A549 (cell line): ENCODE results near the gene SLC13A2. TPM values are rescaled to one million over a fixed set of nuclear protein-coding genes. Genes with fewer than 3 reads are reported as not detected.

Source experiments
- ATAC-seq, 2 experiments: fragments of 200-7000 bp in 1 of 2; fragments of >200 bp in 1 of 2; cut with Nextera tagmentation in 1 of 2; cut with Tn5 transposase in 1 of 2; 3 replicates each; pipeline versions ENCODE4 v1.8.0 to v1.9.1; 2018 to 2020; ENCODE audit warnings: mild to moderate bottlenecking in 1 of 2, moderate library complexity in 1 of 2
- CTCF ChIA-PET: fragments of 300-600 bp; sonication (Branson Sonifier 250); formaldehyde crosslinking; extraction: SDS; loops from one replicate; lab custom pipeline; 2021; ENCODE audit warnings: antibody characterized with exemption, inconsistent platforms; lab: Yijun Ruan, JAX
- POLR2A ChIA-PET: fragments of 350-600 bp; formaldehyde crosslinking; extraction: SDS; loops from one replicate; lab custom pipeline; 2021; ENCODE audit warnings: antibody characterized with exemption, inconsistent platforms; lab: Yijun Ruan, JAX
- DNase-seq, 2 experiments: peaks; one replicate each; pipeline versions ENCODE4 v3.0.0 to v3.0.0-alpha.2; 2011 to 2016; ENCODE audit warnings: low read depth in 1 of 2, low spot score in 1 of 2
- FAIRE-seq: peaks from 2 replicates; lab custom pipeline; 2011; peaks lifted over from hg19 to GRCh38; lab: Jason Lieb, UNC
- H3K27ac ChIP-seq, 2 experiments: fragments of >200 bp; sonication (Bioruptor Twin); formaldehyde crosslinking; 3 replicates each; pipeline ENCODE4 v1.5.1; 2016 to 2017
- H3K4me1 ChIP-seq: fragments of >200 bp; sonication (Bioruptor Twin); formaldehyde crosslinking; 3 replicates; pipeline ENCODE4 v1.6.1; 2016
- H3K4me2 ChIP-seq: fragments of >200 bp; sonication (Bioruptor Twin); formaldehyde crosslinking; 3 replicates; pipeline ENCODE4 v1.6.1; 2016
- H3K4me3 ChIP-seq: fragments of >200 bp; sonication (Bioruptor Twin); formaldehyde crosslinking; 3 replicates; pipeline ENCODE4 v1.5.1; 2016
- H3K9me3 ChIP-seq: fragments of >200 bp; sonication (Bioruptor Twin); formaldehyde crosslinking; 3 replicates; pipeline ENCODE4 v1.6.1; 2016
- BHLHE40 ChIP-seq: IDR thresholded peaks from 2 replicates; pipeline ENCODE4 v1.6.1; 2012; ENCODE audit warnings: low read depth, low read length, inconsistent platforms
- CBX2 ChIP-seq: fragments of 200-600 bp; sonication (generic); IDR thresholded peaks from 2 replicates; pipeline ENCODE4 v1.6.1; 2016; ENCODE audit warnings: low read depth, mild to moderate bottlenecking, borderline replicate concordance
- CBX8 ChIP-seq: fragments of 200-600 bp; sonication (generic); IDR thresholded peaks from 2 replicates; pipeline ENCODE4 v1.6.1; 2016
- CHD2 ChIP-seq: fragments of 150-350 bp; IDR thresholded peaks from 2 replicates; pipeline ENCODE4 v1.6.1; 2014; ENCODE audit warnings: low read length; ENCODE audit not compliant: partially characterized antibody
- CHD4 ChIP-seq: fragments of 200-600 bp; sonication (generic); IDR thresholded peaks from 2 replicates; pipeline ENCODE4 v1.6.1; 2016; ENCODE audit warnings: antibody characterized with exemption, mild to moderate bottlenecking, borderline replicate concordance
- EP300 ChIP-seq, 2 experiments: fragments of >200 bp; sonication (Bioruptor Twin); formaldehyde crosslinking; IDR thresholded peaks; 2 replicates in 1 of 2; 3 replicates in 1 of 2; pipeline ENCODE4 v1.6.1; 2016 to 2017
- FOXS1 ChIP-seq: fragments of 250-450 bp; sonication (Bioruptor Pico); IDR thresholded peaks from 2 replicates; pipeline ENCODE4 v1.5.0; 2020; ENCODE audit warnings: mild to moderate bottlenecking, moderate library complexity
- HDAC2 ChIP-seq: fragments of 200-600 bp; sonication (generic); IDR thresholded peaks from 2 replicates; pipeline ENCODE4 v1.6.1; 2016
- HEYL ChIP-seq: fragments of 250-450 bp; sonication (Bioruptor Pico); IDR thresholded peaks from 2 replicates; pipeline ENCODE4 v1.8.0; 2021; ENCODE audit warnings: mild to moderate bottlenecking, moderate library complexity
- HOXB5 ChIP-seq: fragments of 250-450 bp; sonication (Bioruptor Pico); IDR thresholded peaks from 2 replicates; pipeline ENCODE4 v1.5.0; 2020; ENCODE audit warnings: mild to moderate bottlenecking, moderate library complexity
- JUN ChIP-seq, 2 experiments: fragments of >200 bp; sonication (Bioruptor Twin); formaldehyde crosslinking; IDR thresholded peaks; 2 replicates in 1 of 2; 3 replicates in 1 of 2; pipeline ENCODE4 v1.6.1; 2016 to 2017
- JUNB ChIP-seq: fragments of >200 bp; sonication (Bioruptor Twin); formaldehyde crosslinking; IDR thresholded peaks from 2 replicates; pipeline ENCODE4 v1.6.1; 2016
- KDM1A ChIP-seq: fragments of 200-600 bp; sonication (generic); IDR thresholded peaks from 2 replicates; pipeline ENCODE4 v1.6.1; 2016; ENCODE audit warnings: low read depth, mild to moderate bottlenecking
- NPAS2 ChIP-seq: fragments of 250-450 bp; sonication (Bioruptor Pico); IDR thresholded peaks from 2 replicates; pipeline ENCODE4 v1.8.0; 2022; ENCODE audit warnings: mild to moderate bottlenecking, moderate library complexity, borderline replicate concordance
- POLR2A ChIP-seq: IDR thresholded peaks from 2 replicates; pipeline ENCODE4 v1.6.1; 2012; ENCODE audit warnings: mild to moderate bottlenecking, low read length
- RARB ChIP-seq: fragments of 250-450 bp; sonication (Bioruptor Pico); IDR thresholded peaks from 2 replicates; pipeline ENCODE4 v1.8.0; 2021; ENCODE audit warnings: mild to moderate bottlenecking, moderate library complexity
- RFX5 ChIP-seq: fragments of 450-650 bp; IDR thresholded peaks from 2 replicates; pipeline ENCODE4 v1.7.1; 2014; ENCODE audit warnings: antibody characterized with exemption, mild to moderate bottlenecking, moderate library complexity
- SREBF2 ChIP-seq: fragments of 450-650 bp; IDR thresholded peaks from 2 replicates; pipeline ENCODE4 v1.6.1; 2014; ENCODE audit warnings: mild to moderate bottlenecking, moderate library complexity
- ZC3H11A ChIP-seq: fragments of 450-650 bp; IDR thresholded peaks from 2 replicates; pipeline ENCODE4 v1.6.1; 2014; ENCODE audit warnings: antibody characterized with exemption, mild to moderate bottlenecking
- ZNF302 ChIP-seq: fragments of 250-450 bp; sonication (Bioruptor Pico); IDR thresholded peaks from 2 replicates; pipeline ENCODE4 v1.9.0; 2021; ENCODE audit warnings: inconsistent platforms, mild to moderate bottlenecking, moderate library complexity
- ZSCAN20 ChIP-seq: fragments of 250-450 bp; sonication (Bioruptor Pico); IDR thresholded peaks from 2 replicates; pipeline ENCODE4 v1.8.0; 2022; ENCODE audit warnings: mild to moderate bottlenecking, moderate library complexity
- WGBS: methylation state at CpG from one replicate; pipeline ENCODE4 v1.1.6; 2017; ENCODE audit errors: missing lambda C conversion rate; 5-methylcytosine and 5-hydroxymethylcytosine counted together
- polyA plus RNA-seq, 4 experiments: library from polyadenylated mRNA; depleted of rRNA in 3 of 4; stranded (reverse); fragments of >200 nt; fragmentation: RNase III in 1 of 4; extraction: RNeasy Plus Mini Kit Qiagen cat#74134 plus additional on column Dnase treatment in 1 of 4; gene quantifications; 2 replicates in 3 of 4; 3 replicates in 1 of 4; pipeline ENCODE4 v1.2.3, GENCODE V29; 2011 to 2017
- TF ChIP-seq, protein P1 (sequence below): fragments of 200-600 bp; sonication (generic); IDR thresholded peaks from 2 replicates; pipeline ENCODE4 v1.6.1; 2016; ENCODE audit warnings: antibody characterized with exemption, mild to moderate bottlenecking, moderate library complexity
- TF ChIP-seq, protein P2 (sequence below): fragments of >200 bp; sonication (Bioruptor Twin); formaldehyde crosslinking; IDR thresholded peaks from 2 replicates; pipeline ENCODE4 v1.6.1; 2016
- TF ChIP-seq, protein P3 (sequence below): IDR thresholded peaks from 2 replicates; pipeline ENCODE4 v1.6.1; 2012
- TF ChIP-seq, protein P4 (sequence below): IDR thresholded peaks from 2 replicates; pipeline ENCODE4 v1.6.1; 2012
- TF ChIP-seq, protein P5 (sequence below): fragments of 150-350 bp; IDR thresholded peaks from 2 replicates; pipeline ENCODE4 v1.6.1; 2014; ENCODE audit warnings: low read depth, mild to moderate bottlenecking, low read length

The SLC13A2 gene
- polyA plus RNA-seq, 2 of the 4 experiments (the other 2 are of a cell fraction), result 0.06 TPM; not detected in 1

DNA sequence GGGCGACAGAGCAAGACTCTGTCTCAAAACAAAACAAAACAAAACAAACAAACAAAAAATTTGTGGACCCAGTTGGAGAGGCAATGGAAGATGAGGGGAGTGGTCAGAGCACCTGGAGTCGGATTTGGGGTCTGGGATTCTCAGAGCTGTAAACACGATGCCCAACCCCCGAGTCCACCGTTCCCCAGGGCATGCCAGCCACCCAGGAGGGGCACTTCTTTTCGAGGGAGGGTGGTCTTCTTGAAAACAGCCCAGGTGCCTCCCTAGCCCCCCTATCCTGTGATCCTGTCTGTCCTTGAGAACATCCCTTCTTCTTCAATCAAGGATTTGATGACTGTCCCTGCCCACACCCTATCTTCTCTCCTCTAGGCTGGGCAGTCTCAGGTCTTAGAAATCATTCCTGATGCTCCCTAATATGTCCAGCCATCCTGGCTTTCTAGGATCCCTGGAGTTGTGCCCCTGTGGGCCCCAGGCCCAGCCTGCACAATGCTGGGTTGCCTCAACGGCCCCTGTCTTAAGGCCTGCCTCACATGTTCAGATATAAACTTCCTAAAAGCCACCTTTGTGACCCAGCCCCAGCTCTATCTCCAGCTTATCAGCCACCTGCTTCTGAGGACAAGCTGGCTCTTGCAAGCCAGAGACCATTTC is 3.1 kb upstream of the SLC13A2 start:
- DNase-seq (no peak), ATAC-seq (no peak), FAIRE-seq (no peak)
- Histone ChIP-seq H3K4me2 (no peak overlapping the region), H3K4me3 (no peak overlapping the region), H3K9me3 (no peaks in the 10 kb centered on the region), H3K27ac (no peak overlapping the region), H3K4me1 (peaks cover 8% of the 10 kb centered on the region)
- WGBS, result 56% methylated on average over 7 of the region's 7 CpGs
- CTCF ChIA-PET, result interaction anchor here (1.5 to 1.6 kb wide), 2 partner anchors 16 to 23 kb away, joined by 3 read pairs; no protein-coding TSS in a partner anchor
- TF ChIP-seq ZSCAN20 (CRISPR knock-in tag) (no peak), BHLHE40 (no peak), CBX2 (no peak), EP300 (IDR thresholded peaks at IDR 0.05) (no peak), CBX8 (no peak), RFX5 (no peak), SREBF2 (no peak), HOXB5 (no peak), HDAC2 (no peak), KDM1A (no peak), CHD4 (no peak), RARB (CRISPR knock-in tag) (no peak), FOXS1 (CRISPR knock-in tag) (no peak), JUN (IDR thresholded peaks at IDR 0.05) (no peak)
- TF ChIP-seq, protein P1, sequence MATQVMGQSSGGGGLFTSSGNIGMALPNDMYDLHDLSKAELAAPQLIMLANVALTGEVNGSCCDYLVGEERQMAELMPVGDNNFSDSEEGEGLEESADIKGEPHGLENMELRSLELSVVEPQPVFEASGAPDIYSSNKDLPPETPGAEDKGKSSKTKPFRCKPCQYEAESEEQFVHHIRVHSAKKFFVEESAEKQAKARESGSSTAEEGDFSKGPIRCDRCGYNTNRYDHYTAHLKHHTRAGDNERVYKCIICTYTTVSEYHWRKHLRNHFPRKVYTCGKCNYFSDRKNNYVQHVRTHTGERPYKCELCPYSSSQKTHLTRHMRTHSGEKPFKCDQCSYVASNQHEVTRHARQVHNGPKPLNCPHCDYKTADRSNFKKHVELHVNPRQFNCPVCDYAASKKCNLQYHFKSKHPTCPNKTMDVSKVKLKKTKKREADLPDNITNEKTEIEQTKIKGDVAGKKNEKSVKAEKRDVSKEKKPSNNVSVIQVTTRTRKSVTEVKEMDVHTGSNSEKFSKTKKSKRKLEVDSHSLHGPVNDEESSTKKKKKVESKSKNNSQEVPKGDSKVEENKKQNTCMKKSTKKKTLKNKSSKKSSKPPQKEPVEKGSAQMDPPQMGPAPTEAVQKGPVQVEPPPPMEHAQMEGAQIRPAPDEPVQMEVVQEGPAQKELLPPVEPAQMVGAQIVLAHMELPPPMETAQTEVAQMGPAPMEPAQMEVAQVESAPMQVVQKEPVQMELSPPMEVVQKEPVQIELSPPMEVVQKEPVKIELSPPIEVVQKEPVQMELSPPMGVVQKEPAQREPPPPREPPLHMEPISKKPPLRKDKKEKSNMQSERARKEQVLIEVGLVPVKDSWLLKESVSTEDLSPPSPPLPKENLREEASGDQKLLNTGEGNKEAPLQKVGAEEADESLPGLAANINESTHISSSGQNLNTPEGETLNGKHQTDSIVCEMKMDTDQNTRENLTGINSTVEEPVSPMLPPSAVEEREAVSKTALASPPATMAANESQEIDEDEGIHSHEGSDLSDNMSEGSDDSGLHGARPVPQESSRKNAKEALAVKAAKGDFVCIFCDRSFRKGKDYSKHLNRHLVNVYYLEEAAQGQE, result no peak
- TF ChIP-seq, protein P2, sequence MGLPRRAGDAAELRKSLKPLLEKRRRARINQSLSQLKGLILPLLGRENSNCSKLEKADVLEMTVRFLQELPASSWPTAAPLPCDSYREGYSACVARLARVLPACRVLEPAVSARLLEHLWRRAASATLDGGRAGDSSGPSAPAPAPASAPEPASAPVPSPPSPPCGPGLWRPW, result no peak
- TF ChIP-seq, protein P3, sequence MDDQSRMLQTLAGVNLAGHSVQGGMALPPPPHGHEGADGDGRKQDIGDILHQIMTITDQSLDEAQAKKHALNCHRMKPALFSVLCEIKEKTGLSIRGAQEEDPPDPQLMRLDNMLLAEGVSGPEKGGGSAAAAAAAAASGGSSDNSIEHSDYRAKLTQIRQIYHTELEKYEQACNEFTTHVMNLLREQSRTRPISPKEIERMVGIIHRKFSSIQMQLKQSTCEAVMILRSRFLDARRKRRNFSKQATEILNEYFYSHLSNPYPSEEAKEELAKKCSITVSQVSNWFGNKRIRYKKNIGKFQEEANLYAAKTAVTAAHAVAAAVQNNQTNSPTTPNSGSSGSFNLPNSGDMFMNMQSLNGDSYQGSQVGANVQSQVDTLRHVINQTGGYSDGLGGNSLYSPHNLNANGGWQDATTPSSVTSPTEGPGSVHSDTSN, result no peak
- POLR2A ChIA-PET, result no interaction called here

DNA sequence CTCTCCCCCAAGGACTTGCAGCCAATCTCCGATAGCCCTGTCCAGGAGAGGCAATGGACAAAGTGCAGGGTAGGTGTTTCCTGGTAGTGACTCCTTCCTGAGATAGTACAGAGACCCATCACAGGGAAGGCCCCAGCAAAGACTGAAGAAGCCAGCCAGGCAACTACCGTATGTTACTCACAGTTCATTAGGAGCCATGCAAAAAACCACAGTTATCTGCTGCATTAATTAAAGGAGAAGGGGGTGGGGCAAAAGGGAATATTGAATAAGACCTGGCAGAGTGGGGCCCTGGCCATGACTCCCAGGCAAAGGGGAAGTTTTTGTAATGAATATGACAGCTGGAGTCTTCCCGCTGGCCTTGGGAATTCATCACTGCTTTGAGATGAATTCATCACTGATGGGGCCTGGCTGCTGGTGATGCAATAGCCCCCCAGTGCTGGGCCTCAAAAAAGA is 2.5 kb upstream of the SLC13A2 start:
- FAIRE-seq (no peak), DNase-seq (no peak), ATAC-seq (no peak)
- ChIA-PET POLR2A (no interaction called here), CTCF (interaction anchor here (1.5 to 2.0 kb wide), 3 partner anchors 9 to 23 kb away, joined by 3 to 5 read pairs (median 3); no protein-coding TSS in a partner anchor)
- H3K4me1 ChIP-seq, result peaks cover 13% of the 10 kb centered on the region
- no peak overlapping the region for H3K4me3 ChIP-seq
- H3K27ac ChIP-seq, result no peak overlapping the region
- no peaks in the 10 kb centered on the region for H3K9me3 ChIP-seq
- no peak for TF ChIP-seq ZC3H11A
- no peak for TF ChIP-seq CHD2
- TF ChIP-seq JUNB, result no peak
- TF ChIP-seq POLR2A, result no peak
- TF ChIP-seq, protein P4, sequence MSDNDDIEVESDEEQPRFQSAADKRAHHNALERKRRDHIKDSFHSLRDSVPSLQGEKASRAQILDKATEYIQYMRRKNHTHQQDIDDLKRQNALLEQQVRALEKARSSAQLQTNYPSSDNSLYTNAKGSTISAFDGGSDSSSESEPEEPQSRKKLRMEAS, result no peak
- TF ChIP-seq, protein P5, sequence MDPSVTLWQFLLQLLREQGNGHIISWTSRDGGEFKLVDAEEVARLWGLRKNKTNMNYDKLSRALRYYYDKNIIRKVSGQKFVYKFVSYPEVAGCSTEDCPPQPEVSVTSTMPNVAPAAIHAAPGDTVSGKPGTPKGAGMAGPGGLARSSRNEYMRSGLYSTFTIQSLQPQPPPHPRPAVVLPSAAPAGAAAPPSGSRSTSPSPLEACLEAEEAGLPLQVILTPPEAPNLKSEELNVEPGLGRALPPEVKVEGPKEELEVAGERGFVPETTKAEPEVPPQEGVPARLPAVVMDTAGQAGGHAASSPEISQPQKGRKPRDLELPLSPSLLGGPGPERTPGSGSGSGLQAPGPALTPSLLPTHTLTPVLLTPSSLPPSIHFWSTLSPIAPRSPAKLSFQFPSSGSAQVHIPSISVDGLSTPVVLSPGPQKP, result no peak
- TF ChIP-seq CBX2, result no peak
- TF ChIP-seq NPAS2 (CRISPR knock-in tag), result no peak
- no peak for TF ChIP-seq SREBF2
- no peak for TF ChIP-seq HEYL (CRISPR knock-in tag)
- no peak for TF ChIP-seq ZNF302
- TF ChIP-seq BHLHE40, result no peak
- TF ChIP-seq HOXB5, result no peak
- no peak for TF ChIP-seq JUN (IDR thresholded peaks at IDR 0.05)
- no peak for TF ChIP-seq CHD4
- 90% methylated on average over 3 of the region's 3 CpGs for WGBS
- H3K4me2 ChIP-seq, result no peak overlapping the region
